GM12878 (cell line): ENCODE results near the gene PSMB7. TPM values are rescaled to one million over a fixed set of nuclear protein-coding genes. Genes with fewer than 3 reads are reported as not detected.
A peak's percentile ranks its signal among the peaks of the same experiment; 100 is the strongest.

ENCODE experiments used
- ATAC-seq: fragments of 200-7000 bp; cut with Tn5 transposase; 3 replicates; pipeline ENCODE4 v1.9.1; 2020; ENCODE audit warnings: mild to moderate bottlenecking, moderate library complexity
- BruUV-seq: library from RNA; stranded (reverse); fragments of 400-500 nt; replicated peaks from 2 replicates; lab custom pipeline; 2021; lab: Mats Ljungman, UMichigan
- CTCF ChIA-PET: fragments of 300-600 bp; sonication (Branson Sonifier 250); formaldehyde crosslinking; extraction: SDS; loops from one replicate; lab custom pipeline; 2021; ENCODE audit warnings: inconsistent platforms; lab: Yijun Ruan, JAX
- POLR2A ChIA-PET: fragments of 350-600 bp; formaldehyde crosslinking; extraction: SDS; loops from one replicate; lab custom pipeline; 2021; ENCODE audit warnings: inconsistent platforms; lab: Charles Lee
- RAD21 ChIA-PET: fragments of 300-600 bp; sonication (Branson Sonifier 250); formaldehyde crosslinking; loops from one replicate; lab custom pipeline; 2023; ENCODE audit warnings: antibody characterized with exemption; ENCODE audit not compliant: unreplicated experiment; lab: Charles Lee
- SMC1A ChIA-PET: fragments of 300-600 bp; sonication (Branson Sonifier 250); formaldehyde crosslinking; loops from one replicate; lab custom pipeline; 2023; ENCODE audit not compliant: unreplicated experiment, uncharacterized antibody; lab: Charles Lee
- DNase-seq: peaks from one replicate; pipeline ENCODE4 v3.0.0-alpha.2; 2011; ENCODE audit warnings: low read depth, low spot score
- FAIRE-seq: peaks from 3 replicates; lab custom pipeline; 2011; peaks lifted over from hg19 to GRCh38; lab: Jason Lieb, UNC
- H2AFZ ChIP-seq: 2 replicates; pipeline ENCODE4 v1.6.0; 2011; ENCODE audit warnings: low read depth, low read length, control low read depth; ENCODE audit not compliant: control insufficient read depth
- H3K27ac ChIP-seq: 2 replicates; pipeline ENCODE4 v1.5.1; 2011; ENCODE audit warnings: control low read depth; ENCODE audit not compliant: control insufficient read depth, insufficient read depth
- H3K27me3 ChIP-seq, 2 experiments: replicated peaks in 1 of 2; 2 replicates each; pipeline versions ENCODE4 v1.6.0 to v1.6.1; 2011; ENCODE audit warnings: low read length in 1 of 2; ENCODE audit not compliant: control insufficient read depth in 2 of 2, insufficient read depth in 2 of 2
- H3K36me3 ChIP-seq, 2 experiments: 2 replicates each; pipeline ENCODE4 v1.5.1; 2011; ENCODE audit warnings: low read length in 1 of 2; ENCODE audit not compliant: control insufficient read depth in 2 of 2, insufficient read depth in 2 of 2
- H3K4me1 ChIP-seq: 2 replicates; pipeline ENCODE4 v1.6.1; 2011; ENCODE audit warnings: mild to moderate bottlenecking, low read length, moderate library complexity, mixed read lengths; ENCODE audit not compliant: control insufficient read depth, insufficient read depth
- H3K4me2 ChIP-seq: 2 replicates; pipeline ENCODE4 v1.6.0; 2011; ENCODE audit warnings: control low read depth; ENCODE audit not compliant: control insufficient read depth, insufficient read depth
- H3K4me3 ChIP-seq: fragments of 200-600 bp; sonication (generic); 2 replicates; pipeline ENCODE4 v1.5.1; 2016
- H3K79me2 ChIP-seq: 2 replicates; pipeline ENCODE4 v1.6.0; 2011; ENCODE audit warnings: low read length; ENCODE audit not compliant: control insufficient read depth, insufficient read depth
- H3K9ac ChIP-seq: 2 replicates; pipeline ENCODE4 v1.8.0; 2011; ENCODE audit warnings: low read length, control low read depth, mixed read lengths; ENCODE audit not compliant: control insufficient read depth, insufficient read depth
- H3K9me3 ChIP-seq: replicated peaks from 3 replicates; pipeline ENCODE4 v1.5.1; 2011; ENCODE audit warnings: mild to moderate bottlenecking, low read length; ENCODE audit not compliant: control insufficient read depth, insufficient read depth
- H4K20me1 ChIP-seq: 2 replicates; pipeline ENCODE4 v1.6.0; 2011; ENCODE audit not compliant: control insufficient read depth, insufficient read depth
- CBFB ChIP-seq: IDR thresholded peaks from 2 replicates; pipeline ENCODE4 v1.6.1; 2016; ENCODE audit warnings: antibody characterized with exemption, low read depth
- ETV6 ChIP-seq, 2 experiments: fragments of 450-650 bp in 1 of 2; IDR thresholded peaks in 1 of 2; conservative IDR thresholded peaks in 1 of 2; 2 replicates each; pipeline ENCODE4 v1.6.1; 2014; ENCODE audit warnings: antibody characterized with exemption in 1 of 2, borderline replicate concordance in 1 of 2, low read depth in 1 of 2, mild to moderate bottlenecking in 1 of 2, moderate library complexity in 1 of 2
- LARP7 ChIP-seq: fragments of 450-650 bp; IDR thresholded peaks from 2 replicates; pipeline ENCODE4 v1.6.1; 2017; ENCODE audit warnings: mild to moderate bottlenecking
- MTA3 ChIP-seq: IDR thresholded peaks from 2 replicates; pipeline ENCODE4 v1.6.1; 2012; ENCODE audit warnings: low read length, inconsistent platforms, borderline replicate concordance
- NFIC ChIP-seq: IDR thresholded peaks from 2 replicates; pipeline ENCODE4 v1.6.1; 2012; ENCODE audit warnings: low read depth, mild to moderate bottlenecking, inconsistent platforms, low read length, moderate library complexity
- POLR2A ChIP-seq: IDR thresholded peaks from 2 replicates; pipeline ENCODE4 v1.6.1; 2011; ENCODE audit warnings: low read depth, mild to moderate bottlenecking, low read length
- RAD21 ChIP-seq: IDR thresholded peaks from 2 replicates; pipeline ENCODE4 v1.6.1; 2011; ENCODE audit warnings: mild to moderate bottlenecking, low read depth, low read length, moderate library complexity; ENCODE audit not compliant: insufficient read depth
- RB1 ChIP-seq: fragments of 450-650 bp; formaldehyde crosslinking; IDR thresholded peaks from 2 replicates; pipeline ENCODE4 v1.6.1; 2017; ENCODE audit warnings: mild to moderate bottlenecking, borderline replicate concordance
- SMC3 ChIP-seq: IDR thresholded peaks from 2 replicates; pipeline ENCODE4 v1.6.1; 2011; ENCODE audit warnings: low read length, improper control_type of control experiment, borderline replicate concordance
- SREBF1 ChIP-seq: IDR thresholded peaks from 2 replicates; pipeline ENCODE4 v1.6.1; 2012; ENCODE audit warnings: mild to moderate bottlenecking, low read length
- STAT1 ChIP-seq: fragments of 450-650 bp; conservative IDR thresholded peaks from 2 replicates; pipeline ENCODE4 v1.6.1; 2014; ENCODE audit warnings: antibody characterized with exemption, mild to moderate bottlenecking
- TAF1 ChIP-seq: IDR thresholded peaks from 2 replicates; pipeline ENCODE4 v1.6.1; 2011; ENCODE audit warnings: mild to moderate bottlenecking, low read depth, low read length, borderline replicate concordance
- YBX1 ChIP-seq: fragments of 450-650 bp; IDR thresholded peaks from 2 replicates; pipeline ENCODE4 v1.6.1; 2016; ENCODE audit warnings: antibody characterized with exemption
- WGBS: methylation state at CpG from one replicate; pipeline ENCODE4 v1.1.6; 2016; ENCODE audit warnings: low lambda C conversion rate; ENCODE audit not compliant: insufficient replicate concordance, insufficient coverage; ENCODE audit errors: missing lambda C conversion rate; 5-methylcytosine and 5-hydroxymethylcytosine counted together
- in situ Hi-C: fragments of 300-500 bp; cut with MboI; formaldehyde crosslinking; loops from 9 replicates; pipeline ENCODE4 v1.14.3; 2018; ENCODE audit warnings: mixed read lengths
- intact Hi-C: fragments of 100-400 bp; cut with micrococcal nuclease; formaldehyde crosslinking; loops from one replicate; pipeline ENCODE4 v1.14.2; 2022; ENCODE audit not compliant: unreplicated experiment
- polyA plus RNA-seq, 11 experiments: library from polyadenylated mRNA; depleted of rRNA in 4 of 11; unstranded in 6 of 11; stranded (reverse) in 5 of 11; fragments of >200 nt; fragmentation: Nextera tagmentation in 4 of 11; fragmentation: Illumina TruSeq in 1 of 11; extraction: Ambion mirVana in 4 of 11; extraction: Trizol in 1 of 11; gene quantifications; 1 replicate in 1 of 11; 2 replicates in 10 of 11; pipeline versions ENCODE4 v1.2.1 to v1.2.3, GENCODE V29; 2011 to 2016; ENCODE audit warnings: inconsistent platforms in 2 of 11, missing spikeins in 2 of 11, low read depth in 1 of 11
- total RNA-seq, 4 experiments: library from RNA; depleted of rRNA in 3 of 4; stranded (reverse); fragments of >200 nt in 3 of 4; fragmentation: Illumina TruSeq in 1 of 4; extraction: Trizol in 1 of 4; gene quantifications; 2 replicates each; pipeline versions ENCODE4 v1.2.1 to v1.2.3, GENCODE V29; 2013 to 2021
- TF ChIP-seq, protein P1 (sequence below): IDR thresholded peaks from 2 replicates; pipeline ENCODE4 v1.6.1; 2011; ENCODE audit warnings: borderline replicate concordance, low read depth, mild to moderate bottlenecking, moderate library complexity, low read length; ENCODE audit not compliant: insufficient read depth, poor library complexity, severe bottlenecking
- TF ChIP-seq, protein P2 (sequence below): IDR thresholded peaks from 2 replicates; pipeline ENCODE4 v1.6.1; 2012; ENCODE audit warnings: mild to moderate bottlenecking, low read depth, low read length
- TF ChIP-seq, protein P3 (sequence below), 3 experiments: IDR thresholded peaks in 2 of 3; conservative IDR thresholded peaks in 1 of 3; 2 replicates each; pipeline ENCODE4 v1.5.1; 2011; ENCODE audit warnings: low read depth in 3 of 3, low read length in 3 of 3, mild to moderate bottlenecking in 3 of 3, control low read depth in 2 of 3, moderate library complexity in 2 of 3, inconsistent platforms in 1 of 3, mixed read lengths in 1 of 3; ENCODE audit not compliant: control insufficient read depth in 2 of 3, insufficient read depth in 1 of 3; ENCODE audit errors: extremely low read depth in 1 of 3

The PSMB7 gene
- total and polyA plus RNA-seq, 10 of the 15 experiments (the other 5 are each of a cell fraction or from before 2014, with no cell fraction given): 174 to 564 (median 268) TPM

DNA sequence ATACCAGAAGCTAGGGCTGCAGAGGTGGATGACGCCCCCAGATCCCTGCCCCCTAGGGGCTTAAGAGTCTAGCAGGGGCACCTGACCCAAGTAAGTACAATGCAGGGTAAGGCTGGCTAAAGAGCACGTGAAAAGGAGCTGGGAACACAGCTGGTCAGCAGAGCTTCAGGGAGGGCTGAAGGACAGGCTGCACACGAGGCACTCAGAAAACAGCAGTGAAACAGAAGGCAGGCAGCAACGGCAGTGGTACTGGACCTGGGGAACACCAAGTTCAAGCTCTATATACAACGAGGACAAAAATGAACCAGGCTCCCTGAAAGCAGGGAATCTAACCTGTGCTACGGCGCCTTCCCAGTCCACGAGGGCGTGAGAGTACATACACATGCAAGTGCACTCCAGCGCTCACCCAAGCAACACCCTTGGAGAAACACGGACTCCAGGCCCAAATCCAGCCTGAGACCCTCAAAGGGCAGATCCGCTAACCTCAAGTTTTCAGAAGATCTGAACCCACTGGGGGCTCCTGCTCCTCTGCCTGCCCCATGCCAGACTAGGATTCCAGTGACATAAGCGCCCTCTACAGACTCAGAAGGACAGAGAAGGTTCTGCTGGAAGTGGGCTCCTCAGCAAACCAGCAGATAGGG lies 57.4 kb downstream of the PSMB7 start:
- RAD21 ChIA-PET: interaction anchor here (1.4 kb wide), 1 partner anchor 160 kb away, joined by 3 read pairs; no protein-coding TSS in a partner anchor
- no peak for FAIRE-seq
- POLR2A ChIA-PET: interaction anchor here (0.5 to 1.4 kb wide), 2 partner anchors 87 to 254 kb away, joined by 3 read pairs; no protein-coding TSS in a partner anchor
- TF ChIP-seq STAT1: no peak
- TF ChIP-seq, protein P1, sequence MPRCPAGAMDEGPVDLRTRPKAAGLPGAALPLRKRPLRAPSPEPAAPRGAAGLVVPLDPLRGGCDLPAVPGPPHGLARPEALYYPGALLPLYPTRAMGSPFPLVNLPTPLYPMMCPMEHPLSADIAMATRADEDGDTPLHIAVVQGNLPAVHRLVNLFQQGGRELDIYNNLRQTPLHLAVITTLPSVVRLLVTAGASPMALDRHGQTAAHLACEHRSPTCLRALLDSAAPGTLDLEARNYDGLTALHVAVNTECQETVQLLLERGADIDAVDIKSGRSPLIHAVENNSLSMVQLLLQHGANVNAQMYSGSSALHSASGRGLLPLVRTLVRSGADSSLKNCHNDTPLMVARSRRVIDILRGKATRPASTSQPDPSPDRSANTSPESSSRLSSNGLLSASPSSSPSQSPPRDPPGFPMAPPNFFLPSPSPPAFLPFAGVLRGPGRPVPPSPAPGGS: peak; percentile 71
- TF ChIP-seq SMC3: no peak
- TF ChIP-seq RB1: no peak
- no peak for TF ChIP-seq SREBF1
- peak; percentile 33; the same call in 1 of the 2 replicates for TF ChIP-seq RAD21
- TF ChIP-seq MTA3: no peak
- TF ChIP-seq, protein P2, sequence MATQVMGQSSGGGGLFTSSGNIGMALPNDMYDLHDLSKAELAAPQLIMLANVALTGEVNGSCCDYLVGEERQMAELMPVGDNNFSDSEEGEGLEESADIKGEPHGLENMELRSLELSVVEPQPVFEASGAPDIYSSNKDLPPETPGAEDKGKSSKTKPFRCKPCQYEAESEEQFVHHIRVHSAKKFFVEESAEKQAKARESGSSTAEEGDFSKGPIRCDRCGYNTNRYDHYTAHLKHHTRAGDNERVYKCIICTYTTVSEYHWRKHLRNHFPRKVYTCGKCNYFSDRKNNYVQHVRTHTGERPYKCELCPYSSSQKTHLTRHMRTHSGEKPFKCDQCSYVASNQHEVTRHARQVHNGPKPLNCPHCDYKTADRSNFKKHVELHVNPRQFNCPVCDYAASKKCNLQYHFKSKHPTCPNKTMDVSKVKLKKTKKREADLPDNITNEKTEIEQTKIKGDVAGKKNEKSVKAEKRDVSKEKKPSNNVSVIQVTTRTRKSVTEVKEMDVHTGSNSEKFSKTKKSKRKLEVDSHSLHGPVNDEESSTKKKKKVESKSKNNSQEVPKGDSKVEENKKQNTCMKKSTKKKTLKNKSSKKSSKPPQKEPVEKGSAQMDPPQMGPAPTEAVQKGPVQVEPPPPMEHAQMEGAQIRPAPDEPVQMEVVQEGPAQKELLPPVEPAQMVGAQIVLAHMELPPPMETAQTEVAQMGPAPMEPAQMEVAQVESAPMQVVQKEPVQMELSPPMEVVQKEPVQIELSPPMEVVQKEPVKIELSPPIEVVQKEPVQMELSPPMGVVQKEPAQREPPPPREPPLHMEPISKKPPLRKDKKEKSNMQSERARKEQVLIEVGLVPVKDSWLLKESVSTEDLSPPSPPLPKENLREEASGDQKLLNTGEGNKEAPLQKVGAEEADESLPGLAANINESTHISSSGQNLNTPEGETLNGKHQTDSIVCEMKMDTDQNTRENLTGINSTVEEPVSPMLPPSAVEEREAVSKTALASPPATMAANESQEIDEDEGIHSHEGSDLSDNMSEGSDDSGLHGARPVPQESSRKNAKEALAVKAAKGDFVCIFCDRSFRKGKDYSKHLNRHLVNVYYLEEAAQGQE: no peak
- TF ChIP-seq POLR2A: peak; percentile 68; the same call in 1 of the 2 replicates
- TF ChIP-seq, protein P3, sequence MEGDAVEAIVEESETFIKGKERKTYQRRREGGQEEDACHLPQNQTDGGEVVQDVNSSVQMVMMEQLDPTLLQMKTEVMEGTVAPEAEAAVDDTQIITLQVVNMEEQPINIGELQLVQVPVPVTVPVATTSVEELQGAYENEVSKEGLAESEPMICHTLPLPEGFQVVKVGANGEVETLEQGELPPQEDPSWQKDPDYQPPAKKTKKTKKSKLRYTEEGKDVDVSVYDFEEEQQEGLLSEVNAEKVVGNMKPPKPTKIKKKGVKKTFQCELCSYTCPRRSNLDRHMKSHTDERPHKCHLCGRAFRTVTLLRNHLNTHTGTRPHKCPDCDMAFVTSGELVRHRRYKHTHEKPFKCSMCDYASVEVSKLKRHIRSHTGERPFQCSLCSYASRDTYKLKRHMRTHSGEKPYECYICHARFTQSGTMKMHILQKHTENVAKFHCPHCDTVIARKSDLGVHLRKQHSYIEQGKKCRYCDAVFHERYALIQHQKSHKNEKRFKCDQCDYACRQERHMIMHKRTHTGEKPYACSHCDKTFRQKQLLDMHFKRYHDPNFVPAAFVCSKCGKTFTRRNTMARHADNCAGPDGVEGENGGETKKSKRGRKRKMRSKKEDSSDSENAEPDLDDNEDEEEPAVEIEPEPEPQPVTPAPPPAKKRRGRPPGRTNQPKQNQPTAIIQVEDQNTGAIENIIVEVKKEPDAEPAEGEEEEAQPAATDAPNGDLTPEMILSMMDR (IDR thresholded peaks at IDR 0.05 in 2 of 3, conservative IDR thresholded peaks at IDR 0.05 in 1 of 3; ENCODE audit: control insufficient read depth in 2 of 3, extremely low read depth in 1 of 3, insufficient read depth in 1 of 3, low read depth in 3 of 3, low read length in 3 of 3): peak in 2 of 3 experiments; percentile 22 to 30; a peak in 3 of 6 replicates
- TF ChIP-seq TAF1: no peak
- TF ChIP-seq ETV6 (conservative IDR thresholded peaks at IDR 0.05 in 1 of 2, IDR thresholded peaks at IDR 0.05 in 1 of 2; ENCODE audit: borderline replicate concordance in 1 of 2, low read depth in 1 of 2): no peak
- TF ChIP-seq LARP7: no peak
- TF ChIP-seq YBX1: no peak
- TF ChIP-seq NFIC: no peak
- TF ChIP-seq CBFB: no peak

More for the DNA sequence above, 57.4 kb downstream of the PSMB7 start:
- Histone ChIP-seq H3K4me2 (no peak overlapping the region), H3K4me3 (no peak overlapping the region), H3K9me3 (no peaks in the 10 kb centered on the region), H3K27me3 (no peaks in the 10 kb centered on the region), H3K9ac (no peak overlapping the region), H3K4me1 (no peaks in the 10 kb centered on the region), H3K79me2 (peaks cover 3% of the 10 kb centered on the region), H2AFZ (no peak overlapping the region), H4K20me1 (0 out of 2 replicates have a peak, but pooled peaks cover 22% of the 10 kb centered on the region), H3K27ac (no peak overlapping the region), H3K36me3 (peaks cover 18 to 30% of the 10 kb centered on the region in 2 experiments; a peak in 3 of 4 replicates)
- 63% methylated on average over 11 of the region's 13 CpGs for WGBS
- intact Hi-C loops (loop anchor here (10.0 kb wide), 2 partner anchors 233 to 393 kb away; no protein-coding TSS in a partner anchor), in situ Hi-C loops (no loop called here)
- ATAC-seq (peak; percentile 20), DNase-seq (no peak)
- ChIA-PET CTCF (no interaction called here), SMC1A (interaction anchor here (1.0 kb wide), 1 partner anchor 231 kb away, joined by 3 read pairs; no protein-coding TSS in a partner anchor)
- BruUV-seq: no TSS peak
